Mesenchymal stem cell (in vitro differentiated cells and primary cell): ENCODE data around the gene ARID3A.
A peak's percentile ranks its signal among the peaks of the same experiment; 100 is the strongest.

ENCODE experiments used
- DNase-seq: peaks from one replicate; pipeline ENCODE4 v3.0.0-alpha.2; 2013
- H2AFZ ChIP-seq: one replicate; pipeline ENCODE4 v1.6.1; 2013; ENCODE audit warnings: low read depth, mild to moderate bottlenecking, control low read depth, inconsistent platforms, low read length, moderate library complexity
- H2AK5ac ChIP-seq: 2 replicates; pipeline ENCODE4 v1.6.1; 2013; ENCODE audit warnings: low read length, moderate library complexity, mild to moderate bottlenecking, inconsistent platforms; ENCODE audit not compliant: severe bottlenecking
- H2BK120ac ChIP-seq: one replicate; pipeline ENCODE4 v1.6.1; 2013; ENCODE audit warnings: low read depth, mild to moderate bottlenecking, inconsistent platforms, low read length, moderate library complexity
- H2BK12ac ChIP-seq, 2 experiments: one replicate each; pipeline ENCODE4 v1.6.1; 2013; ENCODE audit warnings: inconsistent platforms in 2 of 2, low read length in 2 of 2, mild to moderate bottlenecking in 2 of 2, moderate library complexity in 2 of 2, control low read depth in 1 of 2
- H2BK15ac ChIP-seq: one replicate; pipeline ENCODE4 v1.6.1; 2013; ENCODE audit warnings: mild to moderate bottlenecking, low read depth, inconsistent platforms; ENCODE audit not compliant: poor library complexity, severe bottlenecking
- H2BK5ac ChIP-seq: 2 replicates; pipeline ENCODE4 v1.6.1; 2013; ENCODE audit warnings: low read depth, mild to moderate bottlenecking, low read length, control low read depth, inconsistent platforms; ENCODE audit not compliant: poor library complexity, severe bottlenecking
- H3K14ac ChIP-seq, 2 experiments: one replicate each; pipeline ENCODE4 v1.6.1; 2013; ENCODE audit warnings: inconsistent platforms in 2 of 2, low read length in 2 of 2, control low read depth in 1 of 2, mild to moderate bottlenecking in 1 of 2, moderate library complexity in 1 of 2
- H3K18ac ChIP-seq, 2 experiments: one replicate each; pipeline ENCODE4 v1.6.1; 2013; ENCODE audit warnings: inconsistent platforms in 2 of 2, low read length in 2 of 2, control low read depth in 1 of 2, low read depth in 1 of 2, mild to moderate bottlenecking in 1 of 2
- H3K23ac ChIP-seq, 2 experiments: one replicate each; pipeline ENCODE4 v1.6.1; 2013; ENCODE audit warnings: inconsistent platforms in 2 of 2, low read length in 2 of 2, mild to moderate bottlenecking in 2 of 2, moderate library complexity in 2 of 2, control low read depth in 1 of 2
- H3K27ac ChIP-seq: 2 replicates; pipeline ENCODE4 v1.5.1; 2013; ENCODE audit warnings: mild to moderate bottlenecking, moderate library complexity, low read length, control low read depth, inconsistent platforms; ENCODE audit not compliant: poor library complexity, severe bottlenecking
- H3K27me3 ChIP-seq, 2 experiments: 2 replicates each; pipeline versions ENCODE4 v1.6.1 to v1.7.0; 2013; ENCODE audit warnings: low read length in 2 of 2, mild to moderate bottlenecking in 2 of 2, moderate library complexity in 2 of 2, control low read depth in 1 of 2, inconsistent platforms in 1 of 2; ENCODE audit not compliant: control insufficient read depth in 1 of 2, insufficient read depth in 1 of 2
- H3K36me3 ChIP-seq, 2 experiments: 2 replicates each; pipeline versions ENCODE4 v1.6.1 to v1.7.0; 2013; ENCODE audit warnings: low read length in 2 of 2, control low read depth in 1 of 2, inconsistent platforms in 1 of 2, low read depth in 1 of 2, mild to moderate bottlenecking in 1 of 2; ENCODE audit not compliant: insufficient read depth in 2 of 2, control insufficient read depth in 1 of 2
- H3K4ac ChIP-seq, 2 experiments: one replicate each; pipeline ENCODE4 v1.6.1; 2013; ENCODE audit warnings: inconsistent platforms in 2 of 2, low read length in 2 of 2, mild to moderate bottlenecking in 2 of 2, moderate library complexity in 2 of 2, control low read depth in 1 of 2, low read depth in 1 of 2
- H3K4me1 ChIP-seq: 2 replicates; pipeline ENCODE4 v1.6.1; 2013; ENCODE audit warnings: low read depth, low read length, control low read depth; ENCODE audit not compliant: control insufficient read depth, insufficient read depth
- H3K4me2 ChIP-seq: 2 replicates; pipeline ENCODE4 v1.6.1; 2013; ENCODE audit warnings: low read length, mild to moderate bottlenecking, inconsistent platforms; ENCODE audit not compliant: poor library complexity, severe bottlenecking
- H3K4me3 ChIP-seq, 2 experiments: 2 replicates each; pipeline versions ENCODE4 v1.5.1 to v1.7.0; 2013; ENCODE audit warnings: low read length in 2 of 2, mild to moderate bottlenecking in 2 of 2, control low read depth in 1 of 2, low read depth in 1 of 2; ENCODE audit not compliant: insufficient read depth in 1 of 2
- H3K79me1 ChIP-seq: replicated peaks from 2 replicates; pipeline ENCODE4 v1.6.1; 2013; ENCODE audit warnings: mild to moderate bottlenecking, control low read depth, low read length, inconsistent platforms; ENCODE audit not compliant: poor library complexity, severe bottlenecking
- H3K9ac ChIP-seq: 2 replicates; pipeline ENCODE4 v1.7.0; 2013; ENCODE audit warnings: mild to moderate bottlenecking, low read length, moderate library complexity
- H3K9me3 ChIP-seq: 2 replicates; pipeline ENCODE4 v1.7.0; 2013; ENCODE audit warnings: mild to moderate bottlenecking, low read length; ENCODE audit not compliant: control insufficient read depth
- H4K8ac ChIP-seq: one replicate; pipeline ENCODE4 v1.6.1; 2013; ENCODE audit warnings: inconsistent platforms, mild to moderate bottlenecking, low read length, moderate library complexity
- H4K91ac ChIP-seq: one replicate; pipeline ENCODE4 v1.6.1; 2013; ENCODE audit warnings: mild to moderate bottlenecking, low read length, inconsistent platforms
- WGBS: methylation state at CpG from one replicate; pipeline ENCODE4 v1.1.7; 2013; ENCODE audit warnings: mixed read lengths; 5-methylcytosine and 5-hydroxymethylcytosine counted together

Gene ARID3A

GRCh38 chr19:993831-994393 is 68.1 kb downstream of the ARID3A start:
- H3K4me2 ChIP-seq = no peak overlapping the region
- H3K9ac ChIP-seq = no peak overlapping the region
- no peak overlapping the region for H4K91ac ChIP-seq
- H3K18ac ChIP-seq = no peak overlapping the region
- 96% methylated on average over 39 of the region's 43 CpGs for WGBS
- H3K79me1 ChIP-seq = peaks cover 5% of the 10 kb centered on the region
- no peak for DNase-seq
- H3K36me3 ChIP-seq = peaks cover 10 to 66% of the 10 kb centered on the region in 2 experiments
- H3K27ac ChIP-seq = no peak overlapping the region
- no peaks in the 10 kb centered on the region for H3K9me3 ChIP-seq
- no peak overlapping the region for H2BK5ac ChIP-seq
- H2AFZ ChIP-seq = no peak overlapping the region
- H3K14ac ChIP-seq = no peak overlapping the region
- H3K4me3 ChIP-seq = no peak overlapping the region
- no peak overlapping the region for H2BK120ac ChIP-seq
- H3K23ac ChIP-seq = no peak overlapping the region
- H3K27me3 ChIP-seq = peaks cover 27 to 36% of the 10 kb centered on the region in 2 experiments
- peaks cover 52% of the 10 kb centered on the region for H3K4me1 ChIP-seq
- H2BK12ac ChIP-seq = no peak overlapping the region
- H4K8ac ChIP-seq = no peak overlapping the region
- no peak overlapping the region for H2BK15ac ChIP-seq
- no peak overlapping the region for H3K4ac ChIP-seq
- H2AK5ac ChIP-seq = no peak overlapping the region

- no peak overlapping the region for H3K4me2 ChIP-seq
- no peak overlapping the region for H3K14ac ChIP-seq
- H3K36me3 ChIP-seq = peaks cover 10 to 60% of the 10 kb centered on the region in 2 experiments
- no peak overlapping the region for H3K9ac ChIP-seq
- H4K91ac ChIP-seq = no peak overlapping the region
- peaks cover 33 to 42% of the 10 kb centered on the region in 2 experiments for H3K27me3 ChIP-seq
- H2BK12ac ChIP-seq = no peak overlapping the region
- no peaks in the 10 kb centered on the region for H3K9me3 ChIP-seq
- no peak overlapping the region for H3K4me3 ChIP-seq
- H2AK5ac ChIP-seq = no peak overlapping the region
- peaks cover 3% of the 10 kb centered on the region for H3K79me1 ChIP-seq
- no peak overlapping the region for H2BK5ac ChIP-seq
- no peak overlapping the region for H2AFZ ChIP-seq
- no peak overlapping the region for H3K18ac ChIP-seq
- no peak for DNase-seq
- H3K23ac ChIP-seq = no peak overlapping the region
- H2BK15ac ChIP-seq = no peak overlapping the region
- H3K4ac ChIP-seq = no peak overlapping the region
- H3K27ac ChIP-seq = no peak overlapping the region
- peaks cover 46% of the 10 kb centered on the region for H3K4me1 ChIP-seq
- H2BK120ac ChIP-seq = no peak overlapping the region
- no peak overlapping the region for H4K8ac ChIP-seq
- WGBS = 98% methylated on average over 18 of the region's 18 CpGs
Observed at GRCh38 chr19:994516-994915, 68.7 kb downstream of the ARID3A start.

- H2BK15ac ChIP-seq = no peak overlapping the region
- no peak for DNase-seq
- no peak overlapping the region for H2BK12ac ChIP-seq
Observed at GRCh38 chr19:995051-995827, 69.4 kb downstream of the ARID3A start.

GRCh38 chr19:996051-996838 is 70.4 kb downstream of the ARID3A start:
- peaks cover 37% of the 10 kb centered on the region for H3K4me1 ChIP-seq
- H3K18ac ChIP-seq = peak overlapping the region in 1 of 2 experiments; percentile 11
- DNase-seq = peak; percentile 62
- H2BK12ac ChIP-seq = no peak overlapping the region
- WGBS = 33% methylated on average over 64 of the region's 64 CpGs
- peak overlapping the region in 1 of 2 experiments; percentile 89 for H3K14ac ChIP-seq
- H3K9ac ChIP-seq = peak overlapping the region; percentile 55
- H3K79me1 ChIP-seq = peaks cover 3% of the 10 kb centered on the region
- H2AFZ ChIP-seq = no peak overlapping the region
- no peak overlapping the region for H3K4ac ChIP-seq
- no peaks in the 10 kb centered on the region for H3K9me3 ChIP-seq
- H3K36me3 ChIP-seq = peaks cover 0 to 43% of the 10 kb centered on the region in 2 experiments
- peak overlapping the region; percentile 32 for H4K8ac ChIP-seq
- H3K23ac ChIP-seq = no peak overlapping the region
- no peak overlapping the region for H2BK5ac ChIP-seq
- H3K4me2 ChIP-seq = peak overlapping the region; percentile 41
- peak overlapping the region; percentile 68 for H2BK15ac ChIP-seq
- H3K27me3 ChIP-seq = peaks cover 39 to 48% of the 10 kb centered on the region in 2 experiments
- H2AK5ac ChIP-seq = no peak overlapping the region
- no peak overlapping the region for H3K27ac ChIP-seq
- peak overlapping the region; percentile 29 to 53 for H3K4me3 ChIP-seq
- no peak overlapping the region for H2BK120ac ChIP-seq
- no peak overlapping the region for H4K91ac ChIP-seq

More at GRCh38 chr19:995051-995827, 69.4 kb downstream of the ARID3A start:
- H3K23ac ChIP-seq = no peak overlapping the region
- no peaks in the 10 kb centered on the region for H3K9me3 ChIP-seq
- H3K14ac ChIP-seq = no peak overlapping the region
- no peak overlapping the region for H2AK5ac ChIP-seq
- H2AFZ ChIP-seq = no peak overlapping the region
- H3K4me3 ChIP-seq = no peak overlapping the region
- H4K91ac ChIP-seq = no peak overlapping the region
- no peak overlapping the region for H3K27ac ChIP-seq
- no peak overlapping the region for H3K4ac ChIP-seq
- peaks cover 3% of the 10 kb centered on the region for H3K79me1 ChIP-seq
- no peak overlapping the region for H2BK120ac ChIP-seq
- H3K18ac ChIP-seq = no peak overlapping the region
- H2BK5ac ChIP-seq = no peak overlapping the region
- H3K4me2 ChIP-seq = no peak overlapping the region
- peaks cover 9 to 53% of the 10 kb centered on the region in 2 experiments for H3K36me3 ChIP-seq
- 89% methylated on average over 24 of the region's 26 CpGs for WGBS
- H3K9ac ChIP-seq = no peak overlapping the region
- peaks cover 34 to 43% of the 10 kb centered on the region in 2 experiments for H3K27me3 ChIP-seq
- H4K8ac ChIP-seq = no peak overlapping the region
- peaks cover 41% of the 10 kb centered on the region for H3K4me1 ChIP-seq
